GM12875 (cell line): ENCODE data around the gene OCSTAMP.

Experiments
- H3K4me3 ChIP-seq: one replicate; pipeline ENCODE4 v1.5.1; 2011; ENCODE audit warnings: low read depth, low read length, control low read depth
- TF ChIP-seq, protein P1 (sequence below): IDR thresholded peaks from 2 replicates; pipeline ENCODE4 v1.5.1; 2011; ENCODE audit warnings: low read depth, mild to moderate bottlenecking, control low read depth, inconsistent platforms, low read length, moderate library complexity, borderline replicate concordance; ENCODE audit not compliant: insufficient read depth

The OCSTAMP gene

DNA sequence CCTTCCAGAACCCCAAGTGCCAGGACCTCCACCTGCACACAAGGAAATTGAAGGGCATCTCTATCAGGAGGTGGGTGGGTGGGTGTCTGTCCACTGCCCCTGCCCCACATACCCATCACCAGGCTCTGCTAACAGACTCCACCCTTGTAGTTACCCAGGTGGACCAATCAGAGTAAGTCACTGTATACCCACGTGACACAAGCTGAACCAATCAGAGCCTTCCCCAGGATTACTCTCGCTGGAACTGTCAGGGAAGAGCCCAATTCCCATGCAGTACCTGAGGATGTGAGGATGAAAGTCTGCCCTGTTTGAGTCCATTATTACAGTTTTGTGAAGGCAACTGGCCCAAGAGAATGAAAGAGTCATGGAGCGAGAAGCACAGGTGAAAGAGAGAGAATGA is 4.2 kb downstream of the OCSTAMP start:
- TF ChIP-seq, protein P1, sequence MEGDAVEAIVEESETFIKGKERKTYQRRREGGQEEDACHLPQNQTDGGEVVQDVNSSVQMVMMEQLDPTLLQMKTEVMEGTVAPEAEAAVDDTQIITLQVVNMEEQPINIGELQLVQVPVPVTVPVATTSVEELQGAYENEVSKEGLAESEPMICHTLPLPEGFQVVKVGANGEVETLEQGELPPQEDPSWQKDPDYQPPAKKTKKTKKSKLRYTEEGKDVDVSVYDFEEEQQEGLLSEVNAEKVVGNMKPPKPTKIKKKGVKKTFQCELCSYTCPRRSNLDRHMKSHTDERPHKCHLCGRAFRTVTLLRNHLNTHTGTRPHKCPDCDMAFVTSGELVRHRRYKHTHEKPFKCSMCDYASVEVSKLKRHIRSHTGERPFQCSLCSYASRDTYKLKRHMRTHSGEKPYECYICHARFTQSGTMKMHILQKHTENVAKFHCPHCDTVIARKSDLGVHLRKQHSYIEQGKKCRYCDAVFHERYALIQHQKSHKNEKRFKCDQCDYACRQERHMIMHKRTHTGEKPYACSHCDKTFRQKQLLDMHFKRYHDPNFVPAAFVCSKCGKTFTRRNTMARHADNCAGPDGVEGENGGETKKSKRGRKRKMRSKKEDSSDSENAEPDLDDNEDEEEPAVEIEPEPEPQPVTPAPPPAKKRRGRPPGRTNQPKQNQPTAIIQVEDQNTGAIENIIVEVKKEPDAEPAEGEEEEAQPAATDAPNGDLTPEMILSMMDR: no peak
- H3K4me3 ChIP-seq: no peak overlapping the region

DNA sequence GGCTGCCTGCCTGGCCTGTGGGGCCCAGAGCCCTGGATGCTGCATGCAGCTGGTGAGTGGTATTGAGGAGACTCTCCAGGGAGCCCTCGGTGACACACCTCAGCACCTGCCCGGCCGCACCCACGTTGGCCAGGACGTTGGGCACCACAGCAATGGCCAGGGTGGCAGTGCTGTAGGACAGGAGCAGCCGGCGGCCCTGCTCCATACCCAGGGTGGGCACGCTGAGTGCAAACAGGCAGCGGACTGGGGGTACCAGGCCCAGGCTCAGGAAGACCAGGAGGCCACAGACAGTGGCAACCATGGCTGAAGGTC is 4.7 kb downstream of the OCSTAMP start:
- no peak overlapping the region for H3K4me3 ChIP-seq
- TF ChIP-seq, protein P1: no peak

DNA sequence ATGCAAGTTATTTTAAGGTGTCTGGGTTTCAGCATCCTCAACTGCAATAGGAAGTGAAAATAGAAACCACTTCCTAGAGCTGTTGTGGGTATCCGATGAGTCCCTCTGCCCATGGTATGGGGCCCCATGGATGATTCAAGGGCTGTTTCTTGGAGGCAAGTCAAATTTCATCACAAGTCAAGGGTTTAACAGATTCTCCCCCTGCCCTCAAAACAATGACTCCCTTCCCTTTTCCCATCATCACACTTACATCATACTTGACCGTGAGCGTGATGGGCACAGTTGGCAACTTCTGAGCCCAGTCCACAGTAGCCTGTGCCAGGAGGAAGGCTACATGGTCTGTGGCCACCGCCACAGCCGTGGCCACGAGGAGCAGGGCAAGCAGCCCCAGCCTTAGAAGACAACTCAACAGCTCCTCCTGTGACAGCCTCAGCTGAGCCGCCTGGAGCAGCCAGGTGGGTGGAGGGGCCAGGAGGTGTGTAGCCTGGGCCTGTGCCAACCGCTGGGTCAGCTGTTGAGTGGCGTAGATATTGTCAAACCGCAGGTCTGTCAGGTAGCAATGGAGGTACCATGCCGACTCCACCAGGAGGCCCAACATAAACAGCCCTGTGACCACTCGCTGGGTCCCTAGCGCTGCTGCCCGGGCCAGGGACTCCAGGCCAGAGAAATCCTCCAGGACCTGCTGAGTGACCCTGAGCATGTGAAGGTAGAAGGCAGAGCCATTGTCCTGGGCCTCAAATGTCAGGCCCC is 5.2 kb downstream of the OCSTAMP start:
- TF ChIP-seq, protein P1: no peak
- no peak overlapping the region for H3K4me3 ChIP-seq

- no peak overlapping the region for H3K4me3 ChIP-seq
- TF ChIP-seq, protein P1: peak; percentile 10; the same call in 1 of the 2 replicates
These were observed 5.9 kb downstream of the OCSTAMP start for GRCh38 chr20:46544576-46544975.

GRCh38 chr20:46543959-46544358 is 6.5 kb downstream of the OCSTAMP start:
- H3K4me3 ChIP-seq: no peak overlapping the region
- TF ChIP-seq, protein P1: no peak

DNA sequence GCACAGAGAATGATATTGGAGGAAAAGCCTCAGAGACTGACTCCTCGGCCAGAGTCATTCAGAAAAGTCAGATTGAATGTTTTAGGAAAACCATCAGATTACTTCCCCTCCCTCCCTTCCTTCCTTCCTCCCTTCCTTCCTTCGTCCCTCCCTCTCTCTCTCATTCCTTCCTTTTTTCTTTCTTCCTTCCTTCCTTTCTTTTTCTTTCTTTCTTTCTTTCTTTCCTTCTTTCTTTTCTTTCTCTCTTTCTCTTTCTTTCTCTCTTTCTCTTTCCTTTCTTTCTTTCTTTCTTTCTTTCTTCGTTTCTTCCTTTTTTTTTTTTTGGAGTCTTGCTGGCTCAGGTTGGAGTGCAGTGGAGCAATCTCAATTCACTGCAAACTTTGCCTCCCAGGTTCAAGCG is 7.4 kb downstream of the OCSTAMP start:
- H3K4me3 ChIP-seq: no peak overlapping the region
- TF ChIP-seq, protein P1: no peak

- H3K4me3 ChIP-seq: no peak overlapping the region
- TF ChIP-seq, protein P1: no peak
These were observed 9.1 kb downstream of the OCSTAMP start for GRCh38 chr20:46541229-46541935.
